ENCODE data around the gene ZBTB16.

- no peak for TF ChIP-seq ZNF384 (IDR thresholded peaks at IDR 0.05)
- no peak for TF ChIP-seq LEF1 (IDR thresholded peaks at IDR 0.05; ENCODE audit: borderline replicate concordance)
- TF ChIP-seq, protein P1, sequence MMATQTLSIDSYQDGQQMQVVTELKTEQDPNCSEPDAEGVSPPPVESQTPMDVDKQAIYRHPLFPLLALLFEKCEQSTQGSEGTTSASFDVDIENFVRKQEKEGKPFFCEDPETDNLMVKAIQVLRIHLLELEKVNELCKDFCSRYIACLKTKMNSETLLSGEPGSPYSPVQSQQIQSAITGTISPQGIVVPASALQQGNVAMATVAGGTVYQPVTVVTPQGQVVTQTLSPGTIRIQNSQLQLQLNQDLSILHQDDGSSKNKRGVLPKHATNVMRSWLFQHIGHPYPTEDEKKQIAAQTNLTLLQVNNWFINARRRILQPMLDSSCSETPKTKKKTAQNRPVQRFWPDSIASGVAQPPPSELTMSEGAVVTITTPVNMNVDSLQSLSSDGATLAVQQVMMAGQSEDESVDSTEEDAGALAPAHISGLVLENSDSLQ (IDR thresholded peaks at IDR 0.05), result no peak
- no peak for TF ChIP-seq HDGF (IDR thresholded peaks at IDR 0.05; ENCODE audit: borderline replicate concordance)
- TF ChIP-seq FOXM1 (IDR thresholded peaks at IDR 0.05; ENCODE audit: borderline replicate concordance), result no peak
- no peak for TF ChIP-seq CTBP1 (IDR thresholded peaks at IDR 0.05; ENCODE audit: borderline replicate concordance)
- no peak for TF ChIP-seq FOXK2 (IDR thresholded peaks at IDR 0.05)
- no peak for TF ChIP-seq ELF4 (IDR thresholded peaks at IDR 0.05)
- no peak for TF ChIP-seq SP1 (IDR thresholded peaks at IDR 0.05)
- no peak for TF ChIP-seq FOXA1 (IDR thresholded peaks at IDR 0.05)
- no peak for TF ChIP-seq SUZ12 (IDR thresholded peaks at IDR 0.05)
- no peak for TF ChIP-seq TARDBP (IDR thresholded peaks at IDR 0.05)
These were observed 3.8 kb downstream of the ZBTB16 start for GRCh38 chr11:114063149-114063828.

Measured in HEK293T (cell line).